Breast epithelium (tissue), 4 donors: Measurements from ENCODE around the gene LRRK1. TPM values are rescaled to one million over a fixed set of nuclear protein-coding genes. Genes with fewer than 3 reads are reported as not detected.

Source experiments
- DNase-seq, 2 donors: peaks; one replicate each; pipeline ENCODE4 v3.0.0-alpha.2; 2019; ENCODE audit warnings: low spot score in 2 of 2
- H3K27ac ChIP-seq, 2 donors: fragments of 200-600 bp; sonication (generic) in 1 of 2; one replicate each; pipeline ENCODE4 v1.5.1; 2016 to 2019; ENCODE audit warnings: mild to moderate bottlenecking in 1 of 2
- H3K27me3 ChIP-seq, 2 donors: fragments of 200-600 bp; sonication (generic) in 1 of 2; one replicate each; pipeline versions ENCODE4 v1.5.1 to v1.6.0; 2017 to 2019; ENCODE audit warnings: control low read depth in 1 of 2, mild to moderate bottlenecking in 1 of 2
- H3K36me3 ChIP-seq: fragments of 200-600 bp; one replicate; pipeline ENCODE4 v1.5.1; 2019
- H3K4me1 ChIP-seq, 2 donors: fragments of 200-600 bp; sonication (generic); one replicate each; pipeline ENCODE4 v1.5.1; 2016 to 2019; ENCODE audit warnings: control low read depth in 1 of 2
- H3K4me3 ChIP-seq, 3 donors: fragments of 200-600 bp; sonication (generic); 1 replicate in 2 of 3; 2 replicates in 1 of 3; pipeline ENCODE4 v1.5.1; 2016 to 2019; ENCODE audit warnings: mild to moderate bottlenecking in 3 of 3, moderate library complexity in 2 of 3
- H3K9me3 ChIP-seq, 2 donors: fragments of 200-600 bp; sonication (generic) in 1 of 2; one replicate each; pipeline ENCODE4 v1.5.1; 2016 to 2019; ENCODE audit warnings: control low read depth in 1 of 2
- POLR2A ChIP-seq: fragments of 450-650 bp; IDR thresholded peaks from one replicate; pipeline ENCODE4 v1.6.1; 2016; ENCODE audit warnings: antibody characterized with exemption, mild to moderate bottlenecking, moderate library complexity
- POLR2AphosphoS5 ChIP-seq, 3 donors: sonication (generic); formaldehyde crosslinking; IDR thresholded peaks; one replicate each; pipeline ENCODE4 v1.6.1; 2017; ENCODE audit warnings: antibody characterized with exemption in 3 of 3
- intact Hi-C: fragments of 100-400 bp; cut with DNase I; formaldehyde crosslinking; loops from one replicate; pipeline ENCODE4 v1.15.1; 2023; ENCODE audit warnings: low total_unique reads
- total RNA-seq, 3 donors: library from RNA; depleted of rRNA; stranded (reverse); fragments of >200 nt; gene quantifications; one replicate each; pipeline ENCODE4 v1.1.0, GENCODE V29; 2016
- TF ChIP-seq, protein P1 (sequence below), 3 donors: fragments of 450-650 bp; IDR thresholded peaks; one replicate each; pipeline ENCODE4 v1.5.1; 2016 to 2017; ENCODE audit warnings: antibody characterized with exemption in 3 of 3, mild to moderate bottlenecking in 3 of 3, moderate library complexity in 3 of 3

Gene LRRK1
- total RNA-seq, 3 donors from 2014 or later = 10.1 to 18.7 (median 14.4) TPM

DNA sequence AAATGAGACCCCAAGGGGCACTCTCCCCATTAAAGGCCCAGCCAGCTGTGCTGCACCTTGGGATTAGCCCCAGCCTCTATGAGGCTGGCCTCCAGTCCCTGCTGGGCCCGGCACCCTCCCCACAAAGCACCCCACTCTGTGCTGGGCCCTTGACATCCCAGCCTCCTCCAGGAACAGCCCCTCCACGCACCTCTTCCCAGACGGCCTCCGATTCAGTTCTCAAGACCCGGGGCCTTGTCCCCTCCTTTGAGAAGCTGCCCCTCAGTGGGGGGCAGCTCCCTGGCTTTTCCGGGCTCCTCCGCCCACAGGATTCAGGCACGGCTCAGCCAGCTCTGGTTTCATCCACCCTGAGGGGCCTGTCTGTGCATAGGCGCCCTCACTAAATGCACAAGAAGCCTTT, 144.1 kb downstream of the LRRK1 start:
- Histone ChIP-seq H3K36me3 (peaks cover 7% of the 10 kb centered on the region), H3K4me1 (peaks cover 0 to 8% of the 10 kb centered on the region in 2 donors), H3K9me3 (no peaks in the 10 kb centered on the region), H3K27ac (no peak overlapping the region), H3K4me3 (no peak overlapping the region), H3K27me3 (no peaks in the 10 kb centered on the region)
- intact Hi-C loops = loop anchor here (1.0 kb wide), 1 partner anchor 30 kb away; no protein-coding TSS in a partner anchor
- no peak for TF ChIP-seq POLR2AphosphoS5 (IDR thresholded peaks at IDR 0.05)
- TF ChIP-seq, protein P1, sequence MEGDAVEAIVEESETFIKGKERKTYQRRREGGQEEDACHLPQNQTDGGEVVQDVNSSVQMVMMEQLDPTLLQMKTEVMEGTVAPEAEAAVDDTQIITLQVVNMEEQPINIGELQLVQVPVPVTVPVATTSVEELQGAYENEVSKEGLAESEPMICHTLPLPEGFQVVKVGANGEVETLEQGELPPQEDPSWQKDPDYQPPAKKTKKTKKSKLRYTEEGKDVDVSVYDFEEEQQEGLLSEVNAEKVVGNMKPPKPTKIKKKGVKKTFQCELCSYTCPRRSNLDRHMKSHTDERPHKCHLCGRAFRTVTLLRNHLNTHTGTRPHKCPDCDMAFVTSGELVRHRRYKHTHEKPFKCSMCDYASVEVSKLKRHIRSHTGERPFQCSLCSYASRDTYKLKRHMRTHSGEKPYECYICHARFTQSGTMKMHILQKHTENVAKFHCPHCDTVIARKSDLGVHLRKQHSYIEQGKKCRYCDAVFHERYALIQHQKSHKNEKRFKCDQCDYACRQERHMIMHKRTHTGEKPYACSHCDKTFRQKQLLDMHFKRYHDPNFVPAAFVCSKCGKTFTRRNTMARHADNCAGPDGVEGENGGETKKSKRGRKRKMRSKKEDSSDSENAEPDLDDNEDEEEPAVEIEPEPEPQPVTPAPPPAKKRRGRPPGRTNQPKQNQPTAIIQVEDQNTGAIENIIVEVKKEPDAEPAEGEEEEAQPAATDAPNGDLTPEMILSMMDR (IDR thresholded peaks at IDR 0.05) = no peak
- TF ChIP-seq POLR2A = no peak
- DNase-seq = no peak

- no peaks in the 10 kb centered on the region for H3K9me3 ChIP-seq
- peaks cover 7% of the 10 kb centered on the region for H3K36me3 ChIP-seq
- H3K27me3 ChIP-seq = no peaks in the 10 kb centered on the region
- no peak for TF ChIP-seq POLR2AphosphoS5 (IDR thresholded peaks at IDR 0.05)
- TF ChIP-seq POLR2A = no peak
- TF ChIP-seq, protein P1 (IDR thresholded peaks at IDR 0.05) = no peak
- peaks cover 5 to 8% of the 10 kb centered on the region in 2 donors for H3K4me1 ChIP-seq
- DNase-seq = no peak
- peak overlapping the region in 1 of 2 donors; percentile 21 for H3K27ac ChIP-seq
- intact Hi-C loops = loop anchor here (1.0 kb wide), 1 partner anchor 29 kb away; no protein-coding TSS in a partner anchor
- no peak overlapping the region for H3K4me3 ChIP-seq
These were observed 145.0 kb downstream of the LRRK1 start for GRCh38 chr15:101063891-101064794.

GRCh38 chr15:101064795-101065569, 145.8 kb downstream of the LRRK1 start:
- TF ChIP-seq POLR2AphosphoS5 (IDR thresholded peaks at IDR 0.05) (no peak), POLR2A (no peak)
- TF ChIP-seq, protein P1 (IDR thresholded peaks at IDR 0.05) = no peak
- DNase-seq = no peak
- Histone ChIP-seq H3K4me1 (peaks cover 8 to 12% of the 10 kb centered on the region in 2 donors), H3K27me3 (no peaks in the 10 kb centered on the region), H3K36me3 (no peaks in the 10 kb centered on the region), H3K4me3 (no peak overlapping the region), H3K27ac (no peak overlapping the region), H3K9me3 (no peaks in the 10 kb centered on the region)
- intact Hi-C loops = no loop called here

- Histone ChIP-seq H3K4me3 (no peak overlapping the region), H3K36me3 (no peaks in the 10 kb centered on the region), H3K27ac (no peak overlapping the region), H3K9me3 (no peaks in the 10 kb centered on the region), H3K27me3 (no peaks in the 10 kb centered on the region), H3K4me1 (peaks cover 8 to 18% of the 10 kb centered on the region in 2 donors)
- TF ChIP-seq POLR2A (no peak), POLR2AphosphoS5 (IDR thresholded peaks at IDR 0.05) (no peak)
- TF ChIP-seq, protein P1 (IDR thresholded peaks at IDR 0.05) = no peak
- no peak for DNase-seq
- intact Hi-C loops = no loop called here
These were observed 146.5 kb downstream of the LRRK1 start for GRCh38 chr15:101065570-101066221.
